Activated naive CD8-positive, alpha-beta T cell (primary cell): ENCODE data around the gene GDA.

ENCODE experiments used
- H3K27ac Mint-ChIP-seq: one replicate; pipeline ENCODE4 v1.8.0; 2021; ENCODE audit warnings: mixed read lengths
- H3K27me3 Mint-ChIP-seq: one replicate; pipeline ENCODE4 v1.8.0; 2021; ENCODE audit warnings: mixed read lengths
- H3K36me3 Mint-ChIP-seq: one replicate; pipeline ENCODE4 v1.8.0; 2021; ENCODE audit warnings: mixed read lengths
- H3K4me1 Mint-ChIP-seq: one replicate; pipeline ENCODE4 v1.8.0; 2021; ENCODE audit warnings: low read depth, mixed read lengths
- H3K4me3 Mint-ChIP-seq: one replicate; pipeline ENCODE4 v1.8.0; 2021; ENCODE audit warnings: mild to moderate bottlenecking, mixed read lengths
- H3K9me3 Mint-ChIP-seq: one replicate; pipeline ENCODE4 v1.8.0; 2021; ENCODE audit warnings: low read depth, mixed read lengths

Gene GDA

DNA sequence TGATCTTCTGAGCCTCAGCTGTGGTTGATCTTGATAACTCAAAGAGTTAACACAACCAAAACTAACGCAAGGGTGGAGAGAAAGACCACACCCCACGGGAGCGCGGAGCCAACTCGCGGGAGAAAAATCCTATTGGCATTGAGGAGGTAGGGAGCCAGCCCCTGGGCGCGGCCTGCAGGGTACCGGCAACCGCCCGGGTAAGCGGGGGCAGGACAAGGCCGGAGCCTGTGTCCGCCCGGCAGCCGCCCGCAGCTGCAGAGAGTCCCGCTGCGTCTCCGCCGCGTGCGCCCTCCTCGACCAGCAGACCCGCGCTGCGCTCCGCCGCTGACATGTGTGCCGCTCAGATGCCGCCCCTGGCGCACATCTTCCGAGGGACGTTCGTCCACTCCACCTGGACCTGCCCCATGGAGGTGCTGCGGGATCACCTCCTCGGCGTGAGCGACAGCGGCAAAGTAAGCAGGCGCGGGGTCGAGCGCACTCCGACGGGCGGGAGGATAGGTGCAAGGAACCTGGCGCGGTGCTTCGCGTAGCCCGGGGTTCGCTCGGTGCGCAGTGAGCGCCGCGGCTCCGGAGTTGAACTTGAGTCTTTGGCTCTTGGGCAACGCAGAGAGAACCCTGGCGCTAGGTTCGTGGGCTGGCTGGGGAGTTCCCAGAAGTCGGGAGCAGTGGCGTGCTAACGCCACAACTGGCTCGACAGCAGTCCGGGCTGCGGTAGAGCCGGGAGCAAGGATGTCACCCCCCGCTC is at the start of gene GDA:
TSS of gene GDA (plus strand) at position 210 of the 745 bp plus-strand sequence. CDS start at position 330, 120 bp downstream.
- Mint-ChIP-seq H3K36me3 (no peaks in the 10 kb centered on the region), H3K4me1 (peaks cover 11% of the 10 kb centered on the region), H3K9me3 (no peaks in the 10 kb centered on the region), H3K4me3 (no peak within 1 kb of the TSS), H3K27me3 (peaks cover 33% of the 10 kb centered on the region), H3K27ac (no peak within 1 kb of the TSS)

DNA sequence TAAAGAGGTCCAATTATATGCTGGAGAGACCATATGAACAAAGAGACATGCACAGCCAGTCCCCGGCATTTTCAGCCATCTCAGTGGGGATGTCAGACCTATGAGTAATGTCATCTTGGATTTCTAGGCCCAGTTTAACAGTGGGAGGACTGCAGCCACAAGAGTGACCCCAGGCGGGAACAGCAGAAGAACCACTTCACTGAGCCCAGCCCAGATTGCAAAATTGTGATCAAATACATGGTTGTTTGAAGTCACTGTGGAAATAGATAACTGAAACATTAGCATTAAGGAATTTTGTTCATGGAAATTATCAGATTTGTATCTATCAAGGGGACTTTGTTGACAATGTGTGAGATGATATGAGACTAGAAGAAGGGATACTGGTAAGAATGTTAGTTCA is 46.7 kb upstream of the GDA start:
- Mint-ChIP-seq H3K27me3 (no peaks in the 10 kb centered on the region), H3K27ac (no peak overlapping the region), H3K4me3 (no peak overlapping the region), H3K9me3 (peaks cover 8% of the 10 kb centered on the region), H3K4me1 (no peaks in the 10 kb centered on the region), H3K36me3 (no peaks in the 10 kb centered on the region)

- Mint-ChIP-seq H3K27me3 (peaks cover 9% of the 10 kb centered on the region), H3K9me3 (peaks cover 3% of the 10 kb centered on the region), H3K4me3 (no peak overlapping the region), H3K27ac (no peak overlapping the region), H3K36me3 (no peaks in the 10 kb centered on the region), H3K4me1 (no peaks in the 10 kb centered on the region)
Observed at GRCh38 chr9:72113056-72113455, 36.2 kb upstream of the GDA start.

GRCh38 chr9:72119853-72120252 is 29.4 kb upstream of the GDA start:
- H3K27me3 Mint-ChIP-seq = peaks cover 4% of the 10 kb centered on the region
- H3K9me3 Mint-ChIP-seq = peaks cover 3% of the 10 kb centered on the region
- H3K36me3 Mint-ChIP-seq = no peaks in the 10 kb centered on the region
- no peak overlapping the region for H3K4me3 Mint-ChIP-seq
- H3K4me1 Mint-ChIP-seq = no peaks in the 10 kb centered on the region
- no peak overlapping the region for H3K27ac Mint-ChIP-seq

DNA sequence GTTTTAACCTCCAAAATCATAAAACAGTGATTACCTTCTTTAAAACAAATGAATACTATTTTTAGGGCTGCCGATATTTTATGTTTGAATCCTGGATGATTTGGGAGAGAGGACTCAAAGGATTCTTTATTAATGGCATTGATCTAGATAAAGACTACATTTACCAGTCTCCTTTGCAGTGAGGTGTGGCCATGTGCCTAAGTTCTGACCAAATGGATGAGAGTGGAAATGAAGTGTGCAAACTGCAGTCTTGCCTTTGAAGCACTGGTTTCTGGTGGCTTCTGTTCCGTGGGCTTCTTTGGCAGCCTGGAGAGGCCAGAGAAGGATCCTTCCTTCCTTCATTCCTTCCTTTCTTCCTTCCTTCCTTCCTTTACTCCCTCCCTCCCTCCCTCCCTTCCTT is 24.3 kb upstream of the GDA start:
- no peak overlapping the region for H3K4me3 Mint-ChIP-seq
- H3K4me1 Mint-ChIP-seq = no peaks in the 10 kb centered on the region
- H3K9me3 Mint-ChIP-seq = no peaks in the 10 kb centered on the region
- no peaks in the 10 kb centered on the region for H3K36me3 Mint-ChIP-seq
- peaks cover 2% of the 10 kb centered on the region for H3K27me3 Mint-ChIP-seq
- H3K27ac Mint-ChIP-seq = no peak overlapping the region

DNA sequence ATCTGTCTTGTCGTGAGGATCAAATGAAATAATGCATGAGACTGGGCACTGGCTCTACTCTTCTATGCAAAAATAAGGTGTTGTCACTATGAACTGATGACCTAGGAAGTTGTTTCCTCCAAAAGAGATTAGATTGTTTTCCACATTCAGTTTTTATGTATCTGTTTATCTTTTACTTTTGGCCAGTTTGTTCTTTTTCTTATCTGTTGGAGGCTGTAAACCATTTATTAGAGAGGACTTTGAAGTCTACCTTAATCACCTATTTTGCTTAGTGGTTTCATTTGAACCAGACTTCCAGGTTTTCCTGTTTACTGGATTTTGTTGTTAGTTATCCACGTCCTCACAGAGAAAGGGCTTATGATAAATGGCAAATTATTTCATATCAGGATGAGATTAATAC is 21.5 kb upstream of the GDA start:
- Mint-ChIP-seq H3K36me3 (no peaks in the 10 kb centered on the region), H3K4me1 (no peaks in the 10 kb centered on the region), H3K4me3 (no peak overlapping the region), H3K9me3 (no peaks in the 10 kb centered on the region), H3K27me3 (peaks cover 4% of the 10 kb centered on the region), H3K27ac (no peak overlapping the region)

GRCh38 chr9:72128526-72128925 is 20.7 kb upstream of the GDA start:
- H3K4me3 Mint-ChIP-seq = no peak overlapping the region
- no peaks in the 10 kb centered on the region for H3K36me3 Mint-ChIP-seq
- H3K4me1 Mint-ChIP-seq = no peaks in the 10 kb centered on the region
- H3K9me3 Mint-ChIP-seq = no peaks in the 10 kb centered on the region
- no peak overlapping the region for H3K27ac Mint-ChIP-seq
- H3K27me3 Mint-ChIP-seq = peaks cover 4% of the 10 kb centered on the region

- Mint-ChIP-seq H3K36me3 (no peaks in the 10 kb centered on the region), H3K27me3 (peaks cover 4% of the 10 kb centered on the region), H3K4me3 (no peak overlapping the region), H3K27ac (no peak overlapping the region), H3K9me3 (no peaks in the 10 kb centered on the region), H3K4me1 (no peaks in the 10 kb centered on the region)
Observed at GRCh38 chr9:72129271-72130156, 19.7 kb upstream of the GDA start.

GRCh38 chr9:72130321-72130720 is 18.9 kb upstream of the GDA start:
- H3K4me1 Mint-ChIP-seq = no peaks in the 10 kb centered on the region
- no peaks in the 10 kb centered on the region for H3K36me3 Mint-ChIP-seq
- no peak overlapping the region for H3K4me3 Mint-ChIP-seq
- H3K27ac Mint-ChIP-seq = no peak overlapping the region
- H3K9me3 Mint-ChIP-seq = no peaks in the 10 kb centered on the region
- peaks cover 4% of the 10 kb centered on the region for H3K27me3 Mint-ChIP-seq

DNA sequence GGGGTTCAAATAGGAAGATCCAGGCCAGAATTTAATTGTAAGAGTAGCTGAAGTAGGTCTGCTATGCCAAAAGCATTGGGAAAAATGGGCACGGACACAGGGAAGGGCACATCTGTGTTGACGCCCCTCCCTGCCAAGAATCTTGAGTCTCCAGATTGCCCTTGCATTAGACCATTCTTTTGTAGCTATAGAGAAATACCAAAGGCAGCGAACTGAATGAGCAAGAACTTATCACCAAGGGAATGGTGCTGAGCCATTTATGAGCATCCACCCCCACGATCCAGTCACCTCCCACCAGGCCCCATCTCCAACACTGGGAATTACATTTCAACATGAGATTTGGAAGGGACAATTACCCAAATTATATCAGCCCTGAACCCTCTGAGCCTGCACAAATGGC is 18.0 kb upstream of the GDA start:
- no peaks in the 10 kb centered on the region for H3K9me3 Mint-ChIP-seq
- no peak overlapping the region for H3K4me3 Mint-ChIP-seq
- H3K27me3 Mint-ChIP-seq = peaks cover 3% of the 10 kb centered on the region
- no peak overlapping the region for H3K27ac Mint-ChIP-seq
- H3K4me1 Mint-ChIP-seq = no peaks in the 10 kb centered on the region
- H3K36me3 Mint-ChIP-seq = no peaks in the 10 kb centered on the region

DNA sequence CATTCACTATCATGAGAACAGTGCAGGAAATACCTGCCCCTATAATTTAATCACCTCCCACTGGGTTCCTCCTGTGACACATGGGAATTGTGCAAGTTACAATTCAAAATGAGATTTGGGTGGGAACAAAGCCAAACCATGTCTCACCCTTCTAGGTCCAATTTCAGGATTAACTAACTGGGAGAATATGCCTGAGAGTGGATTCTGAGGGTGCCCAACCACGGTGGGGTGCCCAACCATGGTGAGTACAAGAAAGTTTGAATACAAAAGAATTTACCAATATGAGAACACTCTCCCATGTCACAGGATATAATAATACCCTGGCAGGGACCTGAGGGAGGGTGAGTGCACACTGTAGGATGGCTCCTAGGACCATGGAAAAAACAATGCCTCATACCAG is 17.2 kb upstream of the GDA start:
- Mint-ChIP-seq H3K27me3 (peaks cover 2% of the 10 kb centered on the region), H3K9me3 (no peaks in the 10 kb centered on the region), H3K27ac (no peak overlapping the region), H3K4me1 (no peaks in the 10 kb centered on the region), H3K4me3 (no peak overlapping the region), H3K36me3 (no peaks in the 10 kb centered on the region)

DNA sequence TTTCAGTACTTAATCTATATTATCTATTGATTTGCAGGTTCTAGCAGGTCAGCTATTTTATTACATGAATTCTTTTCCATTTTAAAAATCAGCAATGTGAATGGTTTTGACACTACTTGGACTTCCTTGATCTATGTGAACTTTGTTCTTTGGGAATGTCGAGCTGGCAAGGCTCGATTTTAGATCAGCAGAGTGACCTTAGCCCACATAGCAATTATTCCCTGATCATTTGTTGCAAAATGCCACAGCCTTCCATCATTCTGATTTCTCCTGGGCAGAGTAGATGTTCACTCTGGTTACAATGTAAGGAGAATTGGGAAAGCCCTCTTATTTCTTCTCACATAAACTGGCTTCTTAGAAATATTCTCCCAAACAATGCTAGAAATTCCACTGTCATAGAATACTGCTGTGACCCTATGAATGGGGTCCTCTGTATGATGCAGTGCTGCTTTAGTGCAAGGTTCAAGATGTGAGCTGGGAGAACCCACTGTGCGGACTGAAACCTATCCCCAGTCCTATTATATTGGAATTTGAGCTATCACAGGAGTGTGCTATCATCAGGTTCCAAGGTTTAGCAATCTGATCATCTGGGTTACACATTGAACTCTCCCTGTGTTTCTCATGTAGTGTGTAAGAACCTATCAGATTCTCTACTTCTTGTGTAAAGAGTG is 15.7 kb upstream of the GDA start:
- Mint-ChIP-seq H3K27ac (no peak overlapping the region), H3K4me3 (no peak overlapping the region), H3K27me3 (peaks cover 2% of the 10 kb centered on the region), H3K9me3 (no peaks in the 10 kb centered on the region), H3K36me3 (no peaks in the 10 kb centered on the region), H3K4me1 (no peaks in the 10 kb centered on the region)

- Mint-ChIP-seq H3K27me3 (peaks cover 4% of the 10 kb centered on the region), H3K9me3 (no peaks in the 10 kb centered on the region)
Observed at GRCh38 chr9:72134801-72135200, 14.4 kb upstream of the GDA start.

DNA sequence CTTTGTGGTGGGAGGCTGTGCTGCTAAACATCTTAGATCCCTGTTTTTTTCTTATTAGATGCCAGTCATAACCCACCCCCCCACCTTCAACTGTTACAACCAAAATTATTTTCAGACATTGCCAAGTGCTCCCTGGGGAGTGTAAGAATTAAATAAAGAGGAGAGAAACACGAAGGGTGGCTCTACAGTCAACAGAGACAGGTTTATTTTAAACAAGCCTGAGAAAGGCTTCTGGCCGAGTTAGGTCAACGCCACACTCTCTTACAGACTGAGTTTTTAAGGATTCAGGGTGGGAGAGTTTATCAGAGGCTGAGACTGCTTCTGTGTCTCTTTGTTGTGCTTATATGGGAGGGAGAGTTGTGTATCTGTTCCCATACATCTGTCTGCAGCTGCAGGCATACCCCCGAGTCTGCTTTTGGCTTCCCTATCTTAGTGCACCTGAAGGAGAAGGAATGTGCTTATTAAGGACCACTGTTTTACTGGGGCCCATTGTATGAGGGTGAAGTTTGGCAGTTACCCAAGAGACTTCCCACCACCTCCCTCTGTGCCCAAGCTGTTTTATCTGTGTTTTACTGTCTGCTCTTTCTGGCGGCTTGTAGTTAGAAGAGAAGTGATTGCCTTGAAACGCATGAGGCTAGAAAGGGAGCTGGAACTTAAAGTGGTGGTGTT is 11.4 kb upstream of the GDA start:
- Mint-ChIP-seq H3K27ac (no peak overlapping the region), H3K36me3 (no peaks in the 10 kb centered on the region)

More at GRCh38 chr9:72134801-72135200, 14.4 kb upstream of the GDA start:
- Mint-ChIP-seq H3K4me3 (no peak overlapping the region), H3K36me3 (no peaks in the 10 kb centered on the region), H3K27ac (no peak overlapping the region), H3K4me1 (no peaks in the 10 kb centered on the region)

DNA sequence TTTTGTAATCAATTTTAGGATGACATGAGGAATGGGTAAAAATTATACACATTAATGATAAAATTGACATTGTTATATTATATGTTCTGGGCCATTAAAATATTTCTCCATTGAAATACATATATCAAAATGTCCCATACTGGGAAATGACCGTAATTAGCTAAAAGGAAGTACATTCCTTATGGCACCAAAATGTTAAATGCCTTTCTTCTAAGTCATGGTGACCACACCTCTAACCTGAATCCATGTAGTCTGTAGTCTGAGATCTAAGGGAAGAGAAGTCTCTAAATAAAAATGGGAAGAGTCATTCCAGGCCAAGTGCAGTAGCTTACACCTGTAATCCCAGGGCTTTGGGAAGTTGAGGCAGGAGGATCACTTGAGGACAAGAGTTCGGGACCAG is 10.0 kb upstream of the GDA start:
- Mint-ChIP-seq H3K4me1 (no peaks in the 10 kb centered on the region), H3K27ac (no peak overlapping the region), H3K36me3 (no peaks in the 10 kb centered on the region), H3K4me3 (no peak overlapping the region), H3K27me3 (peaks cover 6% of the 10 kb centered on the region), H3K9me3 (no peaks in the 10 kb centered on the region)

More for the DNA sequence above, 11.4 kb upstream of the GDA start:
- Mint-ChIP-seq H3K4me1 (no peaks in the 10 kb centered on the region), H3K27me3 (peaks cover 6% of the 10 kb centered on the region), H3K4me3 (no peak overlapping the region), H3K9me3 (no peaks in the 10 kb centered on the region)
